ENCODE measurements around the gene CTDSP1. TPM values are rescaled to one million over a fixed set of nuclear protein-coding genes. Genes with fewer than 3 reads are reported as not detected.

Gene CTDSP1
- total RNA-seq, 1 experiment from 2014 or later = 52.3 TPM

GRCh38 chr2:218402491-218402901, 2.8 kb downstream of the CTDSP1 start:
- Histone ChIP-seq H3K23me2 (ENCODE audit: insufficient read length, low read depth, low read length, poor library complexity, severe bottlenecking) (peaks cover 30% of the 10 kb centered on the region), H3K4ac (ENCODE audit: low read depth, low read length) (no peak overlapping the region), H2AFZ (ENCODE audit: low read length) (no peak overlapping the region), H4K5ac (ENCODE audit: insufficient read length, low read depth, low read length) (no peak overlapping the region), H2BK12ac (ENCODE audit: insufficient read length, low read depth, low read length) (no peak overlapping the region), H2BK15ac (ENCODE audit: low read depth, low read length) (no peak overlapping the region), H4K91ac (ENCODE audit: insufficient read length, low read depth, low read length) (no peak overlapping the region), H3K27ac (ENCODE audit: insufficient read length, low read depth, low read length) (no peak overlapping the region), H4K20me1 (ENCODE audit: control insufficient read depth, insufficient read depth, insufficient read length) (no peaks in the 10 kb centered on the region), H3K9ac (ENCODE audit: extremely low read depth, insufficient read length, low read length) (no peak overlapping the region), H3K9me3 (ENCODE audit: control insufficient read depth, low read depth, low read length) (no peaks in the 10 kb centered on the region), H3K79me2 (ENCODE audit: insufficient read depth, low read length) (no peaks in the 10 kb centered on the region), H2AK5ac (ENCODE audit: insufficient read length, low read length) (no peak overlapping the region), H3K18ac (ENCODE audit: insufficient read length, low read depth, low read length) (no peak overlapping the region), H2BK20ac (ENCODE audit: low read depth, low read length, poor library complexity, severe bottlenecking) (no peak overlapping the region), H2BK5ac (ENCODE audit: insufficient read length, low read length) (no peak overlapping the region), H3K56ac (ENCODE audit: insufficient read length, low read depth, low read length) (no peak overlapping the region), H4K8ac (replicated peaks; ENCODE audit: insufficient read length, low read depth, low read length) (no peak overlapping the region), H3T11ph (ENCODE audit: low read length) (no peak overlapping the region), H3K4me1 (ENCODE audit: insufficient read depth, low read length) (peaks cover 4% of the 10 kb centered on the region; the same call in 1 of the 2 replicates), H3K4me2 (ENCODE audit: insufficient read depth, insufficient read length, low read length) (no peak overlapping the region), H2BK120ac (ENCODE audit: low read depth, low read length, poor library complexity, severe bottlenecking) (no peak overlapping the region), H3K79me1 (ENCODE audit: insufficient read depth, low read depth, low read length, poor library complexity, severe bottlenecking) (no peaks in the 10 kb centered on the region), H3K27me3 (ENCODE audit: insufficient read depth, low read length) (peaks cover 13% of the 10 kb centered on the region), H3K23ac (ENCODE audit: insufficient read length, low read depth, low read length) (no peak overlapping the region), H3K14ac (ENCODE audit: insufficient read depth, low read length) (no peak overlapping the region; the same call in 1 of the 2 replicates)
- Mint-ChIP-seq H3K27ac (no peak overlapping the region; a peak in 1 of 7 replicates), H3K27me3 (ENCODE audit: low read depth) (peaks cover 16% of the 10 kb centered on the region), H3K36me3 (ENCODE audit: insufficient read depth in 1 of 3, low read depth in 3 of 3) (peaks cover 4 to 25% (median 22%) of the 10 kb centered on the region in 3 experiments; a peak in 6 of 7 replicates), H3K4me1 (peaks cover 23 to 29% of the 10 kb centered on the region in 2 experiments), H3K4me3 (no peak overlapping the region; a peak in 2 of 5 replicates), H3K9me3 (no peaks in the 10 kb centered on the region)
- no peak for TF ChIP-seq CTCF (conservative IDR thresholded peaks at IDR 0.05)
- no peak for DNase-seq
- WGBS (ENCODE audit: extremely low coverage, insufficient read length, low lambda C conversion rate) = no CpG with 5 or more reads among the region's 8 CpGs

All from H9 (cell line).